Skeletal muscle cell (primary cell): ENCODE data around the gene RIC8B.

Experiments
- DNase-seq: peaks from one replicate; pipeline ENCODE4 v3.0.0-alpha.2; 2010; ENCODE audit warnings: low read depth
- H3K4me3 ChIP-seq: 2 replicates; pipeline ENCODE4 v1.5.1; 2011; ENCODE audit warnings: low read depth, mild to moderate bottlenecking, control low read depth, low read length, moderate library complexity

The RIC8B gene

DNA sequence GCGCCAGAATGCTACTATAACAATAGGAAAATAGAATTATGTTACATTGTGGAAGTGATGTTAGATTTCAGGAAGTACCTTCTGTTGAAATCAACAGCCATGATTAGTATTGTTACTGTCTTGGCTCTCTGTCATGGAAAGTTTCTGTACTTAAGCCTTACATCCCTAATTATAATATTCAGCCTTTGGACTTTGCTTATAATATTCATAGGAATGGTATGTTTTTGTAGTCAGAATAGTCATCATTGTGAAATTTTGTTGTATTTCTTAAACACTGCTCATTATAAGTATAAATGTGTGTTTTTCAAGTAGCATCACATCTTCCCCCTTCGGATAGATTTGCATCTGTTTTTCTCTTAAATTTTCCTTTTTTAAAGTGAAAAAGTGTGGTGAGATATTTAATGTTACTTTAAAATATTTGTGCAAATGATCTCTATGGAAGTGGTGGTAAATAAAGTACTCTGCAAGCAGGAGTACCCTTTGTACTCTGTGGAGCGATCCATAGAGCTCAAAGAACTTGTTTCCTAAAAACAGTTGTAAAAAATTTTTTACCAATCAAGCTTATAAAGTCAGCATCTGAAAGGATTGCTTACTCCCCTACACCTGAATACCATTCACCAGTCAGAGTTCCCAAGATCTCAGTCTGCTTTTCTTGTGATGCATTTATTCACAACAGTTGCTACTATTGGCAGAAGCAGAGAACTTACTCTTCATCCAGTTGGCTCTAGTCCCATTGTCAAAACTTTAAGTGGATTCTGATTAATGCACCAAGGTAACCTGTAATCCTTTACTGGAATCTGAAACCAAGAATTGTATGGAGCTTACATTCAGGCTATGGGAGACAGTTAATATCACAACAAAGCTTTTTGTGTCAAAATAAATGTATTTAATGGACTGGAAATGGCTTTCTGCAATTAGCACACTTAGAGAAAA lies 87.8 kb downstream of the RIC8B start:
- H3K4me3 ChIP-seq: no peak overlapping the region

DNA sequence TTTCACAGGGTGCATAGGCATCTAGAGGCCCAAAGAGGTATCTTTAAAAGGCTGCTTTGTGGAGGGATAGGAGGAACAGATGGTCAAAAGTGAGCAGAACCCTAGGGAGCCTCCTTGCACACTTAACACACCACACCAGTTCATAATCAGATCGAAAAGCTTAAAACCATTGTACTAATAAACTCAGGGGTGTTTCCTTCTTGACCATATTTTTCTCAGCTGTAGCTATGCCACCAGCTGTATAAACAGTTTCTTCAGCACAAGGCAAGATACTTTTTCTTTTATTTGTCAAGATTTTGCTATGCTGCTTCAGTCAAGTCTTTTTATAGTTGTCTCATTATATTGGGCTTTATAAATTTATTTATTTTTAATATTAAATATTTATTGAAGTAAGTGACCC lies 88.7 kb downstream of the RIC8B start:
- no peak for DNase-seq
- H3K4me3 ChIP-seq: no peak overlapping the region

More for the DNA sequence above, 87.8 kb downstream of the RIC8B start:
- DNase-seq: peak; percentile 33

DNA sequence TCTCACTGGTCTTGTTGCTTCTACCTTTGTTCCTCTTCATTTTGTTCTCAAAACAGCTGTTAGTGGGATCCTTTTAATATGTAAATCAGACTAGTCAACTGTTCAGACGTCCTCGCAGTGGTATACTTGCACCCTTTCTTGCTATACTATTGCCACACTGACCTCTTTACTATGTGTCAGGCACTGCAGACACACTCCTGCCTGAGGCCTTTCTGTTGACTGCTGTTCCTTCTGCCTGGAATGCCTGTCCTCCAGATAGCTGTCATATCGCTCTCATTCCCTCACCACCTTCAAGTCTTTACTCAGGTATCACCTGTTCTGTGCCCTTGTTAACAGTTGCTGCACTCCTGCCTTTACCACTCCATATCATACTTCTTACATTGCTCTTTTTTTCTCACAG lies 91.2 kb downstream of the RIC8B start:
- no peak overlapping the region for H3K4me3 ChIP-seq
- no peak for DNase-seq

DNA sequence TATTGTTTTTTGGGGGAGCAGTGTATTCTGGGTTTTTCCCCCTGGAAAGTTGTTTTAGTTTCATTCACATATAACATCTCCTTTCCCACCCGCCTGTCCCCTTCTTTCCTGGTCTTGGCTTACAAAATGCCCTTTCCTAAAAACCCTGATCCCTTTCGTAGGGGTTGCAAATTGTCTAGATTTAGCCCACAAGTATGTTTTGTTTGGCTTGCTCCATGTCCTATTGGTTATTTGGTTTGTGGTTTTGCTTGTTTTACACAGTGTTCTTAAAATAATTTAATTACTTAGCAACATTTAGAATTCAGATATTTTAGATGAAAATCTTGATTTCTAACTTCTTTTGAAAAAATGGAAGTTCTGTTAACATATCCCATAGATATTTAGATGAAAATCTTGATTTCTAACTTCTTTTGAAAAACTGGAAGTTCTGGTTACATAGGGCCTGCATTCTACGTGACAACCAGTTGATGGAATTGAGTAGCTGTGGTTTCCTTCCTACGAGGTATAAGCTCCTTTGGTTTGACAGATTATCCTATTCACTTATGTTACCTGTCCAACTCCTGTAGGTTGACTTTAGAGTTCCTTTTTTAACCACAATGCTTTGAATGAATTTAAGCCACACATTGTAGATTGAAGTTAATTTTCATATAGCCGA lies 92.1 kb downstream of the RIC8B start:
- no peak for DNase-seq
- H3K4me3 ChIP-seq: no peak overlapping the region

DNA sequence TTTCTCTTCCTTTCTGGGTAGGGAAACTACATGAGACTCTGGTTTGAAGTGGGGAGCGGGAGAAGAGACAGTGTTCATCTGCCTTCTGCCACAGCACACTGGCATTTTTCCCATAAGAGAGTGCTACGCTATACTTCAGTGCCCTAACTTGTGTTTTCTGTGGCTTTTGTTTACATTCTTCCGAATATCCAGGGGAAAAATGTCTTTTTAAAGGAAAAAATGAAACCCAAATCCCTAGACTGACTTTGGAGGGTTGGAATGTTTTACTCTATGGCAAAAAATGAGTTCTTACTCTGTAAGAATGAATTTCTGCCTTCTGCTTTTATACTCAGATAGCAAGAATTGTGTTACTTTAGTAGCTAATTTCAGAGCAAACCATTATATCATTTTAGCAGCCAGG lies 93.2 kb downstream of the RIC8B start:
- no peak for DNase-seq
- no peak overlapping the region for H3K4me3 ChIP-seq

DNA sequence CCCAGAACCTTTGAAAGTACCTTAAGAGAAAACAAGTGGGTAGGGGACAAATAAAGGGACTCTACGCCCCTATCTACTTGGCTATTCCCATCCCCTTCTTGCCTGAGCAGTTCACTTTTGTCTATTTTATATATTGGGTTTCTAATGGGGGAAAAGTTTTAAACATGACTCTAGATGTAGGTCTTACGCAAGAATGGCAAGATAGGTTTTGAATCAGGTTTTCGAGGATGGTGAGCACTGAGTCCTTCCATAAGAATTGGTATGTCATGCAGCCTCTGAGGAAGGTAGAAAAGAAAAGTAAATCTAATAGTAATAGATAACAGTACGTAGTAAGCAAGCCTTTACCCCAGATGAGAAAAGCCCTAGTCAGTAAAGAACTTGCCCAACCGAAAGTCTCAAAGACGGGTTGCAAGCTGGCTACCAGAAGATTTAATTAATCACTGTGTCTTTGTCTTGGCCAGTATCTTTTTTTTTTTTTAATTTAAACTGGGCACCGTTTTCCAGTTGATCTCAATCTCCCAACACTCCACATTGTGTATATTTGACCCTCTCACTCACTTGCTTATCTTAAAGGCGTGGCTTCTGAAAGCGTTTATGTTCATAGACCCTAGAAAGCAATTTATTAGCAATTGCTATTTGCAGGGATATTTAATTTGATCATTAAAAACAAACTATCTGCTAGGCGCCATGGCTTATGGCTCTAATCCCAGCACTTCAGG lies 94.7 kb downstream of the RIC8B start:
- no peak for DNase-seq
- H3K4me3 ChIP-seq: no peak overlapping the region

DNA sequence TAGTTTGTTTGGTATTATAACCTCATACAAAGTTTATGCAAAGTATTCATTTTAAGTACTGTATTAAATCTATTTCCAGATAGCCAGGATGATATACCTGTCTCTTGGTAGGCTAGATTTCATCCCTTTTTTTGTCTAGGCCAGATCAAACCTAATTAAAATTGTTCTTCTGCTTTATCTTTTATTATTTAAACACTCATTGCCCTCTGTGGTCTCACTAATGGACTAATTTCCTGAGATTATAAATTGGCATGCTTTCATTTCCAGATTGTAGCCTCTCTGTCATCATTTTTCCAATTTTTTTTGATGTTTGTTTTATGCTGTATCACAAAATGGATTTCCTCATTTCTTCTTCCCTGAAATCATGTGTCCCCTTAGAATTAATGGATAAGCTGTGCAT lies 95.6 kb downstream of the RIC8B start:
- DNase-seq: no peak
- H3K4me3 ChIP-seq: no peak overlapping the region

DNA sequence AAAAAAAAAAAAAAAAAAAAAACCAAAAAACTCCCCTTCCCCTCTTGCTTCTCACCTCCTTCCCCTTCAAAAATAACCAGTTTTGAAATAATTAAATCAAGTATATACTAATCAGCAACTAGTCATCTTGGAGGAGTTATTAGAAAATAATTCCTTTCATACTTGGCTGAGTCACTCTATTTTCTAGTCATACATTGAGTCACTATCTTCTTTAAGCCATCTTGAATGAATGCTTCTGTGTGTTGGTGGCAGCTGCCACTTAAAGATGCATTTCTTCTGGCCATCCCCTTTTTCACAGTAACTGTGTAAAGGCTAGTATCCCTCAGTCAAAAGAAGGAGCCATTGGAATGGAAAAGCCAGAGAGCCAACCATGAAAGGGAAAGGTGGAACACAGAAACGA lies 97.0 kb downstream of the RIC8B start:
- DNase-seq: no peak
- no peak overlapping the region for H3K4me3 ChIP-seq

DNA sequence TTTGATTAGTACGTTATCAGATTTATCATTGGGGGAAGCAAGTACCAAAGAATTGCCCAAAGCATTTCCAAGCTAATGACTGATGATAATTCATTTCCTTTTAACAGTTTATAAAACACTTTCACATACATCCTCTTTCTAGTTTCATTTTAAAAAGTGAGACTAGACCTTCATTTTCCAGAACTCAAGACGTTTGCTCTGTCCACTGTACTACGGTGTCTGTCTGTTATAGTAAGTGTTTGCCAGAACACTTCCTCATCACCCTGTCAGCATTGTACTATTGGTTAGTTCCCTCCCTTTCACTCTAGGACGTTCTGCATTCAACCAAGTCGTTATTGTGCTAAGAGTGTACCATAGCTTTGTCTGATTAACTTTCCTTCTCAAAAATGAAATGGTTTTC lies 99.5 kb downstream of the RIC8B start:
- no peak for DNase-seq

DNA sequence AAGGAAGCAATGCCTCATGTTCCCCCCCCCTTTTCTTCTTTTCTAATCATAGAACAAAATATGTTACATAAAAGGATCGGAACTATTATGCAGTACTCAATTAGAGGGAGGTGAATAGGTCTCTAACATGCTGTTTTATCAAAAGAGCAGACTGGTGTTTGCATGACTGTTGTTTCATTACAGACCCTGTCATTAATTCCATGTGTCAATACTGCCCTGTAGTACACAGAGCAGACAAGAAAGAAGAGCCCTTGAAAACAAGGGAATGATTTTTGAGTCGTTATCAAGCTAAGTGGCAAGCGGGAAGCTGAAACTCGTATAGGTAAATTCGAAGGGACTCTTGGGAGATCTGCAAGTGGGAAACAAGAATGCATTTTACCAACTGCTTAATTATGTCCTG lies 104.3 kb downstream of the RIC8B start:
- DNase-seq: no peak
- H3K4me3 ChIP-seq: no peak overlapping the region

More for the DNA sequence above, 99.5 kb downstream of the RIC8B start:
- H3K4me3 ChIP-seq: no peak overlapping the region

DNA sequence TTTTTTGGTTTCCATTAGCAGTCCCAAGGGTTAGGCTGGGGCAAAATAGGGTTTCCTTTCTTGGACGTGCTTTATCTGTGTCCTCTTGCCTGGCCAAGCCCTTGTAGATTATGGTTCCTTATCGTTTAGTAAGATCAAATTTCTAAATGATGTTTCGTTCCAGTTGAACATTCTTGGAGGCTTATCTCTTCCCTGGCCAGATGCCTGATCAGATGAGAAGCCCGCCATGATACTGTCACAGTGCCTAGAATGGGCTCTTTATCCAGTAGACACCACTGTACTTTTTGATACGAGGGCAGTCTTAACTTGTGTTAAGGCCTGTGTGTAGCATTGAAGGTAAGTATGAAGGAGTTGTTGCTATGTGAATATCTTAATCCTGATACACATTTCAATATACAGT lies 105.1 kb downstream of the RIC8B start:
- DNase-seq: no peak

DNA sequence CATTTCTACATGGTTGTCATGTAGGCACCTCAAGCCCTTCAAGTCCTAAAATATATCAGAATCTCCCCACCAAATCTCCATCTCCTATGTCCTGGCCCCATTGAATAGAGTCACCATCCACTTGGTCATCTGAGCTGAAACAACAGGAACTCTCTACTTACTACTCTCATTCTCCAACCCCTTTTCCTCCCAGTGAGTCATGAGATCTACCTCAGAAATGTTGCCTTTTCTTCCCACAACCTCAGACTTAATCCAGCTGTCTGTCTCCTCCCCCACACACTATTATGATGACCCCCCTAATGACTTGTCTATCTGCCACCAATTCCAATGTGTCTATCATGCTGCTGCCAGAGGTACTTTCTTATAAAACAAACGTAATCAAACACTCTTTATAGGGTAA lies 108.9 kb downstream of the RIC8B start:
- no peak overlapping the region for H3K4me3 ChIP-seq
- no peak for DNase-seq

More for the DNA sequence above, 105.1 kb downstream of the RIC8B start:
- no peak overlapping the region for H3K4me3 ChIP-seq

DNA sequence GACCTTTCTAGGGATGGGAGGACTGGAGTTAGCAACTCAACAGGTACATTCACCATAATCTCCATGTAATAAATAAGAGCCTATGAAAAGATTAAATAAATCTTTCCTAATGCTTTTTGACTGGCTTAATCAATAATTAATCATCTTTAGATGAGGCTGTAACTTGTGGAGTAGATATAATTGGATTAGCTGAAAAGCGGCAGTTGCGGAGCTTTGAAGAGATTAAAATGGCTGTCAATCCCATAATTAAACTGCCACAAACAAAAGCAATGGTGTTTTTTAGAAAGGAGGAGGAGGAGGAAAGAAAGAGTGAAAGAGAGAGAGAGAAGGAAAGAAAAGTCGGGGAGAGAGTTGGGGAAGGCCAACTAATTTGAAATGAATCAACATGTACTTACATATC lies 110.5 kb downstream of the RIC8B start:
- H3K4me3 ChIP-seq: no peak overlapping the region
- no peak for DNase-seq

DNA sequence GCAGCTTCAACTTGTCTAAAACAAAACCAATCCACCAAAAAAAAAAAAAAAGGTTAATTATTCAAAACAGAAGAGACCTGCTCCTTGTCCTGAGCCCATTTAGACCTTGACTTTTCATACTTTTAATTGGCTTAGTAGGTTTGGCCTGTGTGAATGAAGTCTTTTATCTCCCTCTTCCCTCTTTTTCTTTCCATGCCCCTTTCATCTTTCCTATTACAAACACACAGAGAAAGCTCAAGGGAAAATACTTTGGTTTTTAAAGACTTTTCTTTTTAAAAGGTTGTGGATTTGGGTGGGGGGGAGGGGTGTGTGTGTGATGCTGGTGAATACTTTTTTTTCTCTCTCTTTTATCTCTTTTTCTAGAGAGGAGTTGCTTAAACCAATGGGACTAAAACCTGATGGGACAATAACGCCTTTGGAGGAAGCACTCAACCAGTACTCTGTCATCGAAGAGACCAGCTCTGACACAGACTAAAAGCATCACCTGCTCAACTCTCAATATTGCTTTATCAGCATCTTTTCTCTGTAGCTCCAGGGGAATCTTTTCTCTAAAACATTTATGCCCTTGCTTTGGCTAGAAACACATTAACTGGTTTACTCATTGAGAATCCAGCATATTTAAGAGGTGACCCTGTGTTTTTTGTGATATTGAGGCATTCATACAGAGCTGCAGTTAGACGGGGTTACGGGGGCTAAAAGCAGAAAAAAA lies 111.2 kb downstream of the RIC8B start:
- no peak for DNase-seq
- H3K4me3 ChIP-seq: no peak overlapping the region

DNA sequence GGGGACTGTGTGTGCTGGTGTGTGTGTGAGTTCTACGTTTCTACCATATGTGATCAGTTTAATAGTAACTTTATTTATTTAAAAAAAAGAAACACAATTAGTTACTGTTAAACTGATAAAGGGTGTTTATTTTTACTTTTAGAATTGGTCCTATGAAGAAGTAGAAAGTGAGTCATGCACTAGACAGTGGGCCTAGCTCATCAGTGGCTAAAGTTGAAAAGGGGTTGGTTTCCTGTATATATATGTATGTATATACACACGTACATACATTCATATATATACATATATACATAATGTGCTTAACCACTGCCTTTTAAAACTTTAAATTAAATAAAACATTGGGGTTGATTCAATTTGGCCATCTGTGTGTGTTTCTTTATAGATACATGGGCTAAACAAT lies 112.5 kb downstream of the RIC8B start:
- H3K4me3 ChIP-seq: no peak overlapping the region
- no peak for DNase-seq

DNA sequence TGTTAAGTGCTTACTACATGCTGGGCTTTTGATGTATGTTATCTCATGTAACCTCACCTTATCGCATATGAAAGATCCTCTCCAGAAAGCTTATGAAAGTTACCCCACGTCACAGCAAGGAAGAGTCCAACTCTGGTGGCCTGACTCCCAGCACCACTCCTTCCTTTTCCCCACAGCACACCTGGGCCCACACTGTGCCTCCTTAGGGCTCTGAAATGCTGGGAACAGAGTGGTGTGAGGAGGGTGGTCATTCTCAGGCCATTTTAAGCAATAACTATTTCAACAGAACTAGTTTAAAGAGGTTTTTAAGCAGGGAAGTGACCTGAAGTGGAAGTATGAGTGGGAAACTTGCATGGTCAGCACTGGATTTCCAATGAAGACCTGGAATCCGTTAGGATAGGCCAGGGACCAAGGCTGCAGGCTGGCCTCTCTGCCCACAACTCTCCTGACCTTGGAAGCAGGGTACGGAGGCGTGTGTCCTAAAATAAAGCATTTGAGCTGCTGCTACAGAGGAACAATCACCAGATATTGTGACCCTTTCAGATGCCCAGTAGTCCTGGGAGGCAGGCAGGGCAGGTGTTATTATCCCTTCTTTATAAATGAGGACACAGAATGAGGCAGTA lies 114.0 kb downstream of the RIC8B start:
- no peak for DNase-seq
- no peak overlapping the region for H3K4me3 ChIP-seq

DNA sequence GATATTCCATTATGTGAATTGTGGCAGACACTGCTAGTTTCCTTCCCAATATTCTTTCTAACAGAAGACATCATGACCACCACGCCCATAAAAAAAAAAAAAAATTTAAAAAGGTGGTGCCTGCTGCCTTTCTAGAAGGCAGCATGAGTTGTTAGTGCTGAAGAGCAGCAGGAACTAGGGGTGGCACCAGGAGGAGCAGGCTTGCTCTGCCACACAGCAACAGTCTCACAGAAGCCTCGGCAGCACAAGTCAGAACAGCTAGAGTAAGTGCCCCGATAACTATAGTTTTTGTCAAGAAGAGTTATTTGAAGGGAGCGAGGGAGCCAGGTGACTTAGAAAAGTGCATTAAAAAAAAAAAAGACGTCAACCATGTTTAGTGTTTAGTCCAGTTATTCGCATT lies 114.8 kb downstream of the RIC8B start:
- DNase-seq: no peak
- H3K4me3 ChIP-seq: no peak overlapping the region

DNA sequence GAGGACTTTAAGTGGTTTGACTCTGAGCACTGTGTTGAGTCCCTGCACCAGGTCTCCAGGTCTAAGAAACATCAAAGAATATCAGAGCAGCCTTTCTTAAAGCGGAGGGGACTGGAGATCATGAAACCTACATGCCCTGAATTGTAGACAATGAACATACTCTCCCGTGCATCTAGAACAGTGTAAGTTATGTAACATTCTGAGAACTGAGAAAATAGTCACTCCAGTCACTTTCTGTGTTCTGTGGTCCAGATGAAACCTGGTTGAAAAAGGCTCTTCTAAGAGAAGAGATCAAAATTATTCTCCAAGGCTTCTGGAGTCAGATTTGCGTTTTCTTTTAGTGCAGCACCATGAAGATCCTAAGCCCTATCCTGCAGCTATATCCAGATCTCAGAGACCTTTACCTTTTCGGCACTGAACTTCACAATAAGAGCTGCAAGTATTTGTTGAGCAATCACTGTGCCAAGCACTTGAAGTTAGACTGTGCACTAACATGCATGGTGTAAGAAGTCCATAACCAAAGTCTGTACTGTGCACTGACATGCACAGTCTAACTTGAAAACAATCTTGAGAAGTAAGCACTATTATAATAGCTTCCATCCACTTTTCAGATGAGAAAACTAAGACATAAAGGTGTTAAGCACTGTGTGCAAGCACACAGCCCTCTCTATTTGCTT lies 115.6 kb downstream of the RIC8B start:
- no peak overlapping the region for H3K4me3 ChIP-seq
- DNase-seq: no peak

DNA sequence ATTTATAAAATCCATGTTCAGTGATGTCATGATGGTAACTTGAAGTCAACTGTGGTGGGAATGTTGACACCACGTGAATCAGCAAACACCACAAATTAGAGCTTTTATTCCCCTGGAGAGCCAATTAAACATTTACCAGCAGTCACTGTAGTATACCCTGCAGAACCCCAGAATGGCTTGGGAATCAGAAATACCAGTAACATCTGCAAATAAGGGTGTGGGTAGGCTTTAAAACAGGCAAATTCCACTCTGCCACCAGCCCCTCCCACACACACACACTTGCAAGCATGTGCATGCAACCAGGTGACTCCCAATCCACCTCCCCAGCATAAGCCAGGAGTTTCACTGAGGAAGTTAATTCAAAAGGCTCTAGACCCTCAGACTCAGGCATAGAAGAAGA lies 117.6 kb downstream of the RIC8B start:
- no peak overlapping the region for H3K4me3 ChIP-seq
- no peak for DNase-seq
